Breast epithelium (tissue), 4 donors: Measurements from ENCODE around the gene ARHGAP26. TPM values are rescaled to one million over a fixed set of nuclear protein-coding genes. Genes with fewer than 3 reads are reported as not detected.

Experiments
- DNase-seq, 2 donors: peaks; one replicate each; pipeline ENCODE4 v3.0.0-alpha.2; 2019; ENCODE audit warnings: low spot score in 2 of 2
- H3K27ac ChIP-seq, 2 donors: fragments of 200-600 bp; sonication (generic) in 1 of 2; one replicate each; pipeline ENCODE4 v1.5.1; 2016 to 2019; ENCODE audit warnings: mild to moderate bottlenecking in 1 of 2
- H3K27me3 ChIP-seq, 2 donors: fragments of 200-600 bp; sonication (generic) in 1 of 2; one replicate each; pipeline versions ENCODE4 v1.5.1 to v1.6.0; 2017 to 2019; ENCODE audit warnings: control low read depth in 1 of 2, mild to moderate bottlenecking in 1 of 2
- H3K36me3 ChIP-seq: fragments of 200-600 bp; one replicate; pipeline ENCODE4 v1.5.1; 2019
- H3K4me1 ChIP-seq, 2 donors: fragments of 200-600 bp; sonication (generic); one replicate each; pipeline ENCODE4 v1.5.1; 2016 to 2019; ENCODE audit warnings: control low read depth in 1 of 2
- H3K4me3 ChIP-seq, 3 donors: fragments of 200-600 bp; sonication (generic); 1 replicate in 2 of 3; 2 replicates in 1 of 3; pipeline ENCODE4 v1.5.1; 2016 to 2019; ENCODE audit warnings: mild to moderate bottlenecking in 3 of 3, moderate library complexity in 2 of 3
- H3K9me3 ChIP-seq, 2 donors: fragments of 200-600 bp; sonication (generic) in 1 of 2; one replicate each; pipeline ENCODE4 v1.5.1; 2016 to 2019; ENCODE audit warnings: control low read depth in 1 of 2
- CTCF ChIP-seq, 3 donors: fragments of 450-650 bp; IDR thresholded peaks; one replicate each; pipeline ENCODE4 v1.5.1; 2016 to 2017; ENCODE audit warnings: antibody characterized with exemption in 3 of 3, mild to moderate bottlenecking in 3 of 3, moderate library complexity in 3 of 3
- POLR2A ChIP-seq: fragments of 450-650 bp; IDR thresholded peaks from one replicate; pipeline ENCODE4 v1.6.1; 2016; ENCODE audit warnings: antibody characterized with exemption, mild to moderate bottlenecking, moderate library complexity
- POLR2AphosphoS5 ChIP-seq, 3 donors: sonication (generic); formaldehyde crosslinking; IDR thresholded peaks; one replicate each; pipeline ENCODE4 v1.6.1; 2017; ENCODE audit warnings: antibody characterized with exemption in 3 of 3
- intact Hi-C: fragments of 100-400 bp; cut with DNase I; formaldehyde crosslinking; loops from one replicate; pipeline ENCODE4 v1.15.1; 2023; ENCODE audit warnings: low total_unique reads
- total RNA-seq, 3 donors: library from RNA; depleted of rRNA; stranded (reverse); fragments of >200 nt; gene quantifications; one replicate each; pipeline ENCODE4 v1.1.0, GENCODE V29; 2016

Gene ARHGAP26
- total RNA-seq, 3 donors from 2014 or later, result 33.1 to 89.0 (median 56.4) TPM

- no peaks in the 10 kb centered on the region for H3K36me3 ChIP-seq
- H3K27ac ChIP-seq, result no peak overlapping the region
- no peaks in the 10 kb centered on the region for H3K27me3 ChIP-seq
- H3K4me3 ChIP-seq, result no peak overlapping the region
- no peak for DNase-seq
- intact Hi-C loops, result no loop called here
- H3K9me3 ChIP-seq, result no peaks in the 10 kb centered on the region
- TF ChIP-seq POLR2A (no peak), POLR2AphosphoS5 (IDR thresholded peaks at IDR 0.05) (no peak), CTCF (IDR thresholded peaks at IDR 0.05) (no peak)
- peaks cover 0 to 7% of the 10 kb centered on the region in 2 donors for H3K4me1 ChIP-seq
Measured at GRCh38 chr5:143004361-143005145, 234.4 kb downstream of the ARHGAP26 start.

GRCh38 chr5:143006501-143006900 is 236.3 kb downstream of the ARHGAP26 start:
- intact Hi-C loops, result no loop called here
- Histone ChIP-seq H3K27ac (peak overlapping the region in 1 of 2 donors; percentile 15), H3K4me3 (no peak overlapping the region), H3K9me3 (no peaks in the 10 kb centered on the region), H3K36me3 (no peaks in the 10 kb centered on the region), H3K27me3 (no peaks in the 10 kb centered on the region), H3K4me1 (peaks cover 0 to 7% of the 10 kb centered on the region in 2 donors)
- DNase-seq, result no peak
- no peak for TF ChIP-seq CTCF (IDR thresholded peaks at IDR 0.05)

- no peaks in the 10 kb centered on the region for H3K9me3 ChIP-seq
- intact Hi-C loops, result no loop called here
- H3K36me3 ChIP-seq, result no peaks in the 10 kb centered on the region
- no peaks in the 10 kb centered on the region for H3K4me1 ChIP-seq
- TF ChIP-seq POLR2AphosphoS5 (IDR thresholded peaks at IDR 0.05) (no peak), POLR2A (no peak), CTCF (IDR thresholded peaks at IDR 0.05) (no peak)
- H3K27ac ChIP-seq, result no peak overlapping the region
- no peaks in the 10 kb centered on the region for H3K27me3 ChIP-seq
- DNase-seq, result no peak
- no peak overlapping the region for H3K4me3 ChIP-seq
Measured at GRCh38 chr5:143008032-143008431, 237.9 kb downstream of the ARHGAP26 start.

GRCh38 chr5:143008809-143009521 is 238.8 kb downstream of the ARHGAP26 start:
- Histone ChIP-seq H3K36me3 (no peaks in the 10 kb centered on the region), H3K4me3 (no peak overlapping the region), H3K27ac (no peak overlapping the region), H3K9me3 (no peaks in the 10 kb centered on the region), H3K4me1 (no peaks in the 10 kb centered on the region), H3K27me3 (no peaks in the 10 kb centered on the region)
- TF ChIP-seq CTCF (IDR thresholded peaks at IDR 0.05), result no peak
- peak in 1 of 3 donors; percentile 11 for TF ChIP-seq POLR2AphosphoS5 (IDR thresholded peaks at IDR 0.05)
- DNase-seq, result no peak
- intact Hi-C loops, result no loop called here

- DNase-seq, result no peak
- Histone ChIP-seq H3K4me1 (no peaks in the 10 kb centered on the region), H3K27me3 (no peaks in the 10 kb centered on the region), H3K4me3 (no peak overlapping the region), H3K27ac (no peak overlapping the region), H3K36me3 (no peaks in the 10 kb centered on the region), H3K9me3 (no peaks in the 10 kb centered on the region)
- no peak for TF ChIP-seq POLR2A
- no peak for TF ChIP-seq POLR2AphosphoS5 (IDR thresholded peaks at IDR 0.05)
- no peak for TF ChIP-seq CTCF (IDR thresholded peaks at IDR 0.05)
- intact Hi-C loops, result no loop called here
Measured at GRCh38 chr5:143010351-143010750, 240.2 kb downstream of the ARHGAP26 start.
